Parathyroid adenoma (tissue), 2 donors: ENCODE results near the gene GAREM1.

Source experiments
- H2AFZ ChIP-seq: fragments of 300-600 bp; sonication (generic); one replicate; pipeline ENCODE4 v1.7.0; 2017; ENCODE audit warnings: antibody characterized with exemption, mild to moderate bottlenecking
- H3K27ac ChIP-seq: fragments of 300-600 bp; sonication (generic); one replicate; pipeline ENCODE4 v1.7.0; 2017
- H3K27me3 ChIP-seq: fragments of 300-600 bp; sonication (generic); one replicate; pipeline ENCODE4 v1.7.0; 2017; ENCODE audit warnings: low read length; ENCODE audit not compliant: control insufficient read depth, insufficient read depth
- H3K36me3 ChIP-seq: fragments of 300-600 bp; sonication (generic); one replicate; pipeline ENCODE4 v1.7.0; 2017; ENCODE audit warnings: low read length; ENCODE audit not compliant: control insufficient read depth, insufficient read depth
- H3K4me1 ChIP-seq: fragments of 300-600 bp; sonication (generic); one replicate; pipeline ENCODE4 v1.7.0; 2017; ENCODE audit warnings: control low read depth
- H3K4me2 ChIP-seq: fragments of 300-600 bp; sonication (generic); one replicate; pipeline ENCODE4 v1.7.0; 2017; ENCODE audit warnings: low read length
- H3K4me3 ChIP-seq: fragments of 300-600 bp; sonication (generic); one replicate; pipeline ENCODE4 v1.7.0; 2017; ENCODE audit warnings: low read depth, low read length
- H3K79me2 ChIP-seq: fragments of 300-600 bp; sonication (generic); one replicate; pipeline ENCODE4 v1.7.0; 2017; ENCODE audit warnings: control low read depth
- H3K9ac ChIP-seq: fragments of 300-600 bp; sonication (generic); one replicate; pipeline ENCODE4 v1.7.0; 2017; ENCODE audit warnings: mild to moderate bottlenecking
- H3K9me3 ChIP-seq: fragments of 300-600 bp; sonication (generic); one replicate; pipeline ENCODE4 v1.7.0; 2017; ENCODE audit warnings: low read length; ENCODE audit not compliant: control insufficient read depth
- TF ChIP-seq, protein P1 (sequence below): fragments of 300-600 bp; sonication (generic); IDR thresholded peaks from one replicate; pipeline ENCODE4 v1.7.0; 2017; ENCODE audit warnings: antibody characterized with exemption, mild to moderate bottlenecking
- donor health status: primary hyperparathyroidism.

Gene GAREM1

GRCh38 chr18:32280911-32281310, 189.8 kb downstream of the GAREM1 start:
- Histone ChIP-seq H2AFZ (no peak overlapping the region), H3K4me1 (no peaks in the 10 kb centered on the region), H3K4me3 (no peak overlapping the region), H3K9me3 (no peaks in the 10 kb centered on the region), H3K9ac (no peak overlapping the region), H3K27me3 (no peaks in the 10 kb centered on the region), H3K79me2 (no peaks in the 10 kb centered on the region), H3K4me2 (no peak overlapping the region), H3K27ac (no peak overlapping the region), H3K36me3 (no peaks in the 10 kb centered on the region)
- TF ChIP-seq, protein P1, sequence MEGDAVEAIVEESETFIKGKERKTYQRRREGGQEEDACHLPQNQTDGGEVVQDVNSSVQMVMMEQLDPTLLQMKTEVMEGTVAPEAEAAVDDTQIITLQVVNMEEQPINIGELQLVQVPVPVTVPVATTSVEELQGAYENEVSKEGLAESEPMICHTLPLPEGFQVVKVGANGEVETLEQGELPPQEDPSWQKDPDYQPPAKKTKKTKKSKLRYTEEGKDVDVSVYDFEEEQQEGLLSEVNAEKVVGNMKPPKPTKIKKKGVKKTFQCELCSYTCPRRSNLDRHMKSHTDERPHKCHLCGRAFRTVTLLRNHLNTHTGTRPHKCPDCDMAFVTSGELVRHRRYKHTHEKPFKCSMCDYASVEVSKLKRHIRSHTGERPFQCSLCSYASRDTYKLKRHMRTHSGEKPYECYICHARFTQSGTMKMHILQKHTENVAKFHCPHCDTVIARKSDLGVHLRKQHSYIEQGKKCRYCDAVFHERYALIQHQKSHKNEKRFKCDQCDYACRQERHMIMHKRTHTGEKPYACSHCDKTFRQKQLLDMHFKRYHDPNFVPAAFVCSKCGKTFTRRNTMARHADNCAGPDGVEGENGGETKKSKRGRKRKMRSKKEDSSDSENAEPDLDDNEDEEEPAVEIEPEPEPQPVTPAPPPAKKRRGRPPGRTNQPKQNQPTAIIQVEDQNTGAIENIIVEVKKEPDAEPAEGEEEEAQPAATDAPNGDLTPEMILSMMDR: no peak

DNA sequence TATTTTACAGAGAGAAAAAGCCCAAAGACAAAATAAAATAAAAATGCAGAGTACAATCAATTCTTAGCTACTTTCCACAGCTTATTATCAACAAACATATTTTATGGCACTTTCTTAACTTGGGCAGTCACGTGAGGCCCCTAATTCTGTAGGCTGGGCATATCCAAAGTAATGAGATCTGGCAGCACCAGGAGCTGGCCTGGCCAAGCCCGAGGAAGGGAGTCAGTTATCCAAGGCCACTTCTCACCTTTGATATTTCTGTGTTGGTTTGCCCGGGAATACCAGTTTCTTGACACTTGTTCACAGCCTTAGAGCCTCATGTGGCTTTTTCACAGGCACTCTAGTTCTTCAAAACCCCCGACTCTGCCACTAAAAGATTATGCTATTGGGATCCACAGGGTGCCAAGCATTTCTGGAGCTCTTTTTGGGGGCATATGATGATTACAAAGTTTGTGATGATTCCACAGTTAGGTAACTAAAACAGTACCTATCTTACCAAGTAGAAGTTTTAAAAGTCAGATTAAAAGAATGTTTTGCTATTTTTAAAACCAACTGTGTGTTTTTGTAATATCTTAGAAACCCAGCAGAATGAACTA, 190.4 kb downstream of the GAREM1 start:
- no peaks in the 10 kb centered on the region for H3K9me3 ChIP-seq
- TF ChIP-seq, protein P1: no peak
- no peak overlapping the region for H3K9ac ChIP-seq
- no peak overlapping the region for H3K4me3 ChIP-seq
- no peaks in the 10 kb centered on the region for H3K79me2 ChIP-seq
- no peak overlapping the region for H2AFZ ChIP-seq
- no peak overlapping the region for H3K4me2 ChIP-seq
- H3K27ac ChIP-seq: no peak overlapping the region
- H3K27me3 ChIP-seq: no peaks in the 10 kb centered on the region
- H3K36me3 ChIP-seq: no peaks in the 10 kb centered on the region
- no peaks in the 10 kb centered on the region for H3K4me1 ChIP-seq

DNA sequence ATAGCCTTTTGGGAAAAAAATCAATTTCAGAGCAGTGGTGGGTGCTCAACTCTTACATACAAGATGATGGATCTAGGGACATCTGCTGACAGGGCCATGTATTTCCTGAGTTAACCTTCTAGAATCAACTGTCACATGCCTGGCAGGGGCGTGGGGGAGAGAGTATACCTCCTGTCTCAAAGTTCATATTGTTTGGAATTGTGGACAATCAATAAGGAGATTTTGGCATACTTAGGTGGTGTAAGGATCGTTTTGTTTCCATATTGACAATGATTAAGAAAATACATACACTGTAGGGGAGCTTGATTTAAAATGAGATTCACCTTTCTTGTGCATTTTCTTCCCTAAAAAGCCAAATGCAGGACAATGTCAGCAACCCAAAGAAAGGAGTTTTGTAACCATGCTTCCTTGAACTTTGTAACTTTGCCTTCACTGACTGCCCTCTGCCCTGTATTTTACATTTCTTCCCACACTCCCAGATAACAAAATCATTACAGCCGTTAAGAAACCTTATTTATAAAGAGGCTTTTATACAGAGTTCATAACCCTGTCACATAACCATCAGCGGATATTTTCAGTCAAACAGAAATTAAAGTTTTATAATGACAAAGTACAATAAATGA, 192.4 kb downstream of the GAREM1 start:
- H3K27ac ChIP-seq: no peak overlapping the region
- H3K9me3 ChIP-seq: no peaks in the 10 kb centered on the region
- no peak overlapping the region for H3K9ac ChIP-seq
- H2AFZ ChIP-seq: no peak overlapping the region
- TF ChIP-seq, protein P1: no peak
- no peaks in the 10 kb centered on the region for H3K79me2 ChIP-seq
- H3K4me3 ChIP-seq: no peak overlapping the region
- no peaks in the 10 kb centered on the region for H3K4me1 ChIP-seq
- H3K27me3 ChIP-seq: no peaks in the 10 kb centered on the region
- H3K4me2 ChIP-seq: no peak overlapping the region
- H3K36me3 ChIP-seq: no peaks in the 10 kb centered on the region

DNA sequence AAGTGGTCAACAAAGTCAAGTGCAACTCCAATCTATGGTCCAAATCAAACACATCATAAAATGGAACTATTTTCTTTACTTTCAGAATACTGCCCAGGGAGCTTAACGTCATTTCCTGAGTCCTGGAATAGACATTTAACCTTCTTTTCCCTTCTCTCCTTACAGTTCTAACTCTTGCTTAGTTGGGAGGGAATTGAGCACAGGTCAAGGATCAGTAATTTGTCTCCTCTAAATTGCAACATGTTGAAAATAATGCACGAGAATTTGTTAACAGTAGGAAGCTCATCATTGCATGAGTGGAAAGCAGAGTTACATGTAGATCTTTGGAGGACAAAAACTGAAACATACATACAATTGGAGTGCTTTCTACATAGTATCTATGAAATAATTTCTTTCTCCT, 193.1 kb downstream of the GAREM1 start:
- Histone ChIP-seq H3K79me2 (no peaks in the 10 kb centered on the region), H3K4me2 (no peak overlapping the region), H3K36me3 (no peaks in the 10 kb centered on the region), H2AFZ (no peak overlapping the region), H3K9me3 (no peaks in the 10 kb centered on the region), H3K9ac (no peak overlapping the region), H3K27me3 (no peaks in the 10 kb centered on the region), H3K4me3 (no peak overlapping the region), H3K4me1 (no peaks in the 10 kb centered on the region), H3K27ac (no peak overlapping the region)
- TF ChIP-seq, protein P1: no peak

DNA sequence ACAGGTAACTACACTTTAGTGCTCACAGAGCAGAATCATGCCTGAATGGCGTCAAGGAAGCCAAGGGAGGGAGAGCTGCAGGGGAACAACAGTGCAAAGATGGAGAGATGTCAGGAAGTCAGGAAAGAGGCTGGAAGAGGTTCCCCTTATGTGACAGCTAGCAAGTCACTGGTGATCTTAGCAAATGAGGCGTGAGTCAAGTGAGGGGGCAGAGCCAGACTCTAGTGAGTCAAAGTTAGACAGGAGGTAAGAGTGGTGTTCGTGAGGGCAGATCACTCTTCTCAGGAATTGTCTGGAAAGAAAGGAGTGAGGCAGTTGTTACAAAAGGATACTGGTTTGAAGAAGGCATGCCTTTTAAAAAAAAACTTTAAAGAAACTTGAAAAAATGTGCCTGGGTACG, 193.8 kb downstream of the GAREM1 start:
- H3K36me3 ChIP-seq: no peaks in the 10 kb centered on the region
- no peak overlapping the region for H3K9ac ChIP-seq
- no peaks in the 10 kb centered on the region for H3K27me3 ChIP-seq
- H3K27ac ChIP-seq: no peak overlapping the region
- no peak overlapping the region for H3K4me2 ChIP-seq
- H3K9me3 ChIP-seq: no peaks in the 10 kb centered on the region
- no peaks in the 10 kb centered on the region for H3K4me1 ChIP-seq
- H2AFZ ChIP-seq: no peak overlapping the region
- TF ChIP-seq, protein P1: no peak
- no peak overlapping the region for H3K4me3 ChIP-seq
- H3K79me2 ChIP-seq: no peaks in the 10 kb centered on the region
